Activated CD8-positive, alpha-beta T cell treated with anti-CD3 and anti-CD28 coated beads for 36 hours (primary cell): ENCODE measurements around the gene IKBKE. TPM values are rescaled to one million over a fixed set of nuclear protein-coding genes. Genes with fewer than 3 reads are reported as not detected.

Experiments used
- ATAC-seq: fragments of 200-7000 bp; cut with Tn5 transposase; one replicate; pipeline ENCODE4 v1.10.0; 2021; ENCODE audit warnings: mild to moderate bottlenecking, moderate library complexity
- CTCF ChIA-PET: fragments of 350-600 bp; sonication (Branson Sonifier 250); formaldehyde crosslinking; loops from one replicate; lab custom pipeline; 2021; ENCODE audit warnings: antibody characterized with exemption; lab: Charles Lee
- POLR2A ChIA-PET: fragments of 350-600 bp; sonication (Branson Sonifier 250); formaldehyde crosslinking; loops from one replicate; lab custom pipeline; 2021; ENCODE audit warnings: antibody characterized with exemption; lab: Charles Lee
- DNase-seq: peaks from one replicate; pipeline ENCODE4 v3.0.0-alpha.2; 2020
- H3K27ac Mint-ChIP-seq: one replicate; pipeline ENCODE4 v1.8.0; 2021; ENCODE audit warnings: mild to moderate bottlenecking, mixed read lengths
- H3K27me3 Mint-ChIP-seq: one replicate; pipeline ENCODE4 v1.8.0; 2021; ENCODE audit warnings: mixed read lengths
- H3K36me3 Mint-ChIP-seq: one replicate; pipeline ENCODE4 v1.8.0; 2021; ENCODE audit warnings: low read depth, mixed read lengths
- H3K4me1 Mint-ChIP-seq: one replicate; pipeline ENCODE4 v1.8.0; 2021; ENCODE audit warnings: low read depth, mixed read lengths
- H3K4me3 Mint-ChIP-seq: one replicate; pipeline ENCODE4 v1.8.0; 2021; ENCODE audit warnings: mild to moderate bottlenecking, moderate library complexity, mixed read lengths
- H3K9me3 Mint-ChIP-seq: one replicate; pipeline ENCODE4 v1.8.0; 2021; ENCODE audit warnings: mixed read lengths
- CTCF ChIP-seq: fragments of 200-600 bp; IDR thresholded peaks from one replicate; pipeline ENCODE4 v1.8.0; 2022; ENCODE audit warnings: antibody characterized with exemption, mild to moderate bottlenecking
- intact Hi-C: fragments of 100-400 bp; cut with micrococcal nuclease; formaldehyde crosslinking; loops from one replicate; pipeline ENCODE4 v1.10.0; 2022
- total RNA-seq, 2 experiments: library from RNA; stranded (reverse); gene quantifications; one replicate each; pipeline ENCODE4 v1.2.3, GENCODE V29; 2021

Gene IKBKE
- total RNA-seq, 2 experiments from 2014 or later, result 14.3 to 14.9 TPM

GRCh38 chr1:206472454-206472853, 2.2 kb downstream of the IKBKE start:
- DNase-seq, result peak; percentile 60
- intact Hi-C loops, result no loop called here
- H3K9me3 Mint-ChIP-seq, result no peaks in the 10 kb centered on the region
- peaks cover 37% of the 10 kb centered on the region for H3K36me3 Mint-ChIP-seq
- H3K27ac Mint-ChIP-seq, result peak overlapping the region; percentile 94
- peaks cover 79% of the 10 kb centered on the region for H3K4me1 Mint-ChIP-seq
- TF ChIP-seq CTCF, result no peak
- no peaks in the 10 kb centered on the region for H3K27me3 Mint-ChIP-seq
- POLR2A ChIA-PET, result interaction anchor here (1.0 kb wide), 1 partner anchor 10 kb away, joined by 3 read pairs; no protein-coding TSS in a partner anchor
- peak overlapping the region; percentile 73 for H3K4me3 Mint-ChIP-seq
- ATAC-seq, result peak; percentile 23
- CTCF ChIA-PET, result interaction anchor here (3.5 kb wide), 1 partner anchor 11 kb away, joined by 40 read pairs; no protein-coding TSS in a partner anchor

GRCh38 chr1:206472886-206473285, 2.6 kb downstream of the IKBKE start:
- Mint-ChIP-seq H3K36me3 (peaks cover 37% of the 10 kb centered on the region), H3K4me3 (peak overlapping the region; percentile 73), H3K27ac (peak overlapping the region; percentile 94), H3K27me3 (no peaks in the 10 kb centered on the region), H3K9me3 (no peaks in the 10 kb centered on the region), H3K4me1 (peaks cover 75% of the 10 kb centered on the region)
- intact Hi-C loops, result no loop called here
- DNase-seq (no peak), ATAC-seq (no peak)
- TF ChIP-seq CTCF, result no peak
- POLR2A ChIA-PET, result interaction anchor here (0.6 kb wide), 1 partner anchor 989 kb away, joined by 3 read pairs; no protein-coding TSS in a partner anchor
- CTCF ChIA-PET, result no interaction called here

GRCh38 chr1:206476058-206476457, 5.8 kb downstream of the IKBKE start:
- Mint-ChIP-seq H3K36me3 (peaks cover 44% of the 10 kb centered on the region), H3K9me3 (no peaks in the 10 kb centered on the region), H3K4me1 (peaks cover 60% of the 10 kb centered on the region), H3K27me3 (no peaks in the 10 kb centered on the region), H3K4me3 (no peak overlapping the region), H3K27ac (no peak overlapping the region)
- no peak for DNase-seq
- ATAC-seq, result no peak
- intact Hi-C loops, result no loop called here
- POLR2A ChIA-PET, result no interaction called here
- TF ChIP-seq CTCF, result no peak
- CTCF ChIA-PET, result interaction anchor here (1.2 to 9.2 kb wide), 4 partner anchors 12 to 189 kb away, joined by 3 to 112 read pairs (median 76); no protein-coding TSS in a partner anchor

- no peaks in the 10 kb centered on the region for H3K27me3 Mint-ChIP-seq
- no peak for ATAC-seq
- peaks cover 60% of the 10 kb centered on the region for H3K4me1 Mint-ChIP-seq
- intact Hi-C loops, result no loop called here
- no peak for DNase-seq
- no peaks in the 10 kb centered on the region for H3K9me3 Mint-ChIP-seq
- CTCF ChIA-PET, result interaction anchor here (1.2 to 9.2 kb wide), 5 partner anchors 12 to 189 kb away, joined by 3 to 112 read pairs (median 45); no protein-coding TSS in a partner anchor
- TF ChIP-seq CTCF, result no peak
- peak overlapping the region; percentile 34 for H3K27ac Mint-ChIP-seq
- H3K36me3 Mint-ChIP-seq, result peaks cover 46% of the 10 kb centered on the region
- no peak overlapping the region for H3K4me3 Mint-ChIP-seq
- POLR2A ChIA-PET, result no interaction called here
Measured at GRCh38 chr1:206476591-206476990, 6.3 kb downstream of the IKBKE start.

GRCh38 chr1:206477110-206477509, 6.8 kb downstream of the IKBKE start:
- intact Hi-C loops, result no loop called here
- Mint-ChIP-seq H3K4me3 (no peak overlapping the region), H3K9me3 (no peaks in the 10 kb centered on the region), H3K4me1 (peaks cover 54% of the 10 kb centered on the region), H3K36me3 (peaks cover 45% of the 10 kb centered on the region), H3K27me3 (no peaks in the 10 kb centered on the region), H3K27ac (peak overlapping the region; percentile 34)
- ChIA-PET POLR2A (interaction anchor here (0.6 kb wide), 1 partner anchor 30 kb away, joined by 3 read pairs; the partner anchor contains the start of gene RASSF5), CTCF (interaction anchor here (1.2 to 9.2 kb wide), 6 partner anchors 13 to 188 kb away, joined by 3 to 112 read pairs (median 43); no protein-coding TSS in a partner anchor)
- no peak for ATAC-seq
- DNase-seq, result no peak
- TF ChIP-seq CTCF, result no peak
